Right ventricle myocardium inferior (tissue), 1 donor: ENCODE data around the gene PARP8. TPM values are rescaled to one million over a fixed set of nuclear protein-coding genes. Genes with fewer than 3 reads are reported as not detected.
"Not testable (repeated sequence)": the region's sequence is repeated elsewhere in the genome, so short reads cannot be mapped to it uniquely, and the experiment has no call there.

Experiments
- ATAC-seq: fragments of 200-7000 bp; cut with Tn5 transposase; one replicate; pipeline ENCODE4 v1.9.1; 2020; ENCODE audit warnings: mild to moderate bottlenecking, moderate library complexity
- DNase-seq: peaks from one replicate; pipeline ENCODE4 v3.0.0; 2021; ENCODE audit errors: missing footprints
- intact Hi-C: fragments of 100-400 bp; cut with DNase I; formaldehyde crosslinking; loops from one replicate; pipeline ENCODE4 v1.11.0; 2022
- long read RNA-seq: library from polyadenylated mRNA; unstranded; transcript quantifications from one replicate; pipeline ENCODE4 v2.0.0, GENCODE V29; 2021
- total RNA-seq: library from RNA; stranded (reverse); fragmentation: NEBNext Ultra II Directional; extraction: Animal tissue kit (Norgen Biotek cat#: 25700); gene quantifications from one replicate; pipeline ENCODE4 v1.2.1, GENCODE V29; 2021
- donor health status: DM: no; HTN: yes; CAD: no; lungs with severe emphysema.

Gene PARP8, protein sequence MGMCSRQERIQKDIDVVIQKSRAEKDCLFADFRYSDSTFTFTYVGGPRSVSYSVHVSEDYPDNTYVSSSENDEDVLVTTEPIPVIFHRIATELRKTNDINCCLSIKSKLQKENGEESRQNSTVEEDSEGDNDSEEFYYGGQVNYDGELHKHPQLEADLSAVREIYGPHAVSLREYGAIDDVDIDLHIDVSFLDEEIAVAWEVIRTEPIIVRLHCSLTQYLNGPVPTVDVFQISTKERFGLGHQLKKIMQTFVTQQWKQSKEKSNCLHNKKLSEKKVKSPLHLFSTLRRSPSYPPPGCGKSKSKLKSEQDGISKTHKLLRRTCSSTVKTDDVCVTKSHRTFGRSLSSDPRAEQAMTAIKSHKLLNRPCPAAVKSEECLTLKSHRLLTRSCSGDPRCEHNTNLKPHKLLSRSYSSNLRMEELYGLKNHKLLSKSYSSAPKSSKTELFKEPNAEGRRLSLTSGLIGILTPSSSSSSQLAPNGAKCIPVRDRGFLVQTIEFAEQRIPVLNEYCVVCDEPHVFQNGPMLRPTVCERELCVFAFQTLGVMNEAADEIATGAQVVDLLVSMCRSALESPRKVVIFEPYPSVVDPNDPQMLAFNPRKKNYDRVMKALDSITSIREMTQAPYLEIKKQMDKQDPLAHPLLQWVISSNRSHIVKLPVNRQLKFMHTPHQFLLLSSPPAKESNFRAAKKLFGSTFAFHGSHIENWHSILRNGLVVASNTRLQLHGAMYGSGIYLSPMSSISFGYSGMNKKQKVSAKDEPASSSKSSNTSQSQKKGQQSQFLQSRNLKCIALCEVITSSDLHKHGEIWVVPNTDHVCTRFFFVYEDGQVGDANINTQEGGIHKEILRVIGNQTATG
- total RNA-seq, result 7.7 TPM
- long read RNA-seq, result 0 reads

GRCh38 chr5:50666261-50667022 is at the start of gene PARP8:
Gene PARP8 (plus strand): TSS chr5:50666637. CDS start chr5:50667096, 459 bp downstream.
- peak; percentile 80 for DNase-seq
- peak; percentile 63 for ATAC-seq
- intact Hi-C loops, result no loop called here

DNA sequence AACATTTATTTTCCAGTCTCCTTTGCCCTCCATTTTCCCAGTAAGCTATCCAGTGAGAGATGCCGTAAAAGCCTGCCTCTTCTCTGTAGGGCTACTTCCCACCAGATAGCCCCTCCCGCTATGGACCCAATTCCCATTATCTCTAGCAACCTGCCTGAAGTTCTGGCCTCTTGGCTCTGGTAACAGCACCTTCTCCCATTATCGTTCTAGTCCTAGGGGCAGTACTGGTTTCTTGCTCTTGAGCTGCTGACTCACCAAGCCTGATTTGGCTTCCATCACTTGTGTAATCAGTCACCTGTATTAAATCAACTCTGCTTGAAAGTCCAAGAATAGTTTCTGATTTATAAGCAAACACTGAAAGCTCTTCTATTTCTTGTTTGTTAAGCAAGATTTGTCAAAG is 42.8 kb upstream of the PARP8 start:
- ATAC-seq, result no peak
- intact Hi-C loops, result no loop called here
- DNase-seq, result no peak

- ATAC-seq, intact Hi-C loops: not testable (repeated sequence)
- DNase-seq, result peak; percentile 66
Observed at GRCh38 chr5:50634866-50635265, 31.6 kb upstream of the PARP8 start.

GRCh38 chr5:50637576-50637975 is 28.9 kb upstream of the PARP8 start:
- DNase-seq, intact Hi-C loops, ATAC-seq: not testable (repeated sequence)

GRCh38 chr5:50646591-50646990 is 19.8 kb upstream of the PARP8 start:
- intact Hi-C loops, result no loop called here
- DNase-seq (no peak), ATAC-seq (no peak)

DNA sequence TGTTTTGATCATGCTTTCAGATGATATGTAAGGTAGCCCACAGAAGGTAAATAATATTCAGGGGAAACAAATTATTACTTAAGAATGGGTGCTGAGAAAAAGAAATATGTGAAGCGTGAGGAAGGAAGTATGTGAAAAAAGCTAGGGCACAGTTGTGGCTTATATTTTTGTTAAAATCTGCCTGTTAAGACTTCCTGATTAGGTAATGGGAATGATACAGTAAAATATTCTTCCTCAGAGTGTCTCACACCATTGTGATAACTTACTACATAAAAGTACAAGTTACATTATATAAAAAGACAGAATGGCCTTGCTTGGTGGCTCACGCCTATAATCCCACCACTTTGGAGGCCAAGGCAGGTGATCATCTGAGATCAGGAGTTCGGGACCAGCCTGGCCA is 18.7 kb upstream of the PARP8 start:
- no peak for ATAC-seq
- DNase-seq, result no peak
- intact Hi-C loops, result no loop called here

DNA sequence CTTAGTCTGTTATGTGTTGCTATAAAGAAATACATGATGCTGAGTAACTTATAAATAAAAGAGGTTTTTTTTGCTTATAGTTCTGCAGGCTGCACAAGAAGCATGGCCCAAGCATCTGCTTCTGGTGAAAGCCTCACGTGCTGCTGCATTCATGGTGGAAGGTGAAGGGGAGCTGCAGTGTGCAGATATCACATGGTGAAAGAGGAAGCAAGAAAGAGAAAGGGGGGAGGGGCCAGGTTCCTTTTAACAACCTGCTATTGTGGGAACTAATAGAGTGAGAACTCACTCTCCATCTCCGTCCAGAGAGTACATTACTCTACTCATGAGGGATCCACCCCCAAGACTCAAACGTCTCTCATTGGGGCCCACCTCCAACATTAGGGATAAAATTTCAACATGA is 12.5 kb upstream of the PARP8 start:
- intact Hi-C loops, result no loop called here
- ATAC-seq, result no peak
- no peak for DNase-seq

GRCh38 chr5:50655067-50655809 is 11.2 kb upstream of the PARP8 start:
- DNase-seq (no peak), ATAC-seq (no peak)
- intact Hi-C loops, result no loop called here

DNA sequence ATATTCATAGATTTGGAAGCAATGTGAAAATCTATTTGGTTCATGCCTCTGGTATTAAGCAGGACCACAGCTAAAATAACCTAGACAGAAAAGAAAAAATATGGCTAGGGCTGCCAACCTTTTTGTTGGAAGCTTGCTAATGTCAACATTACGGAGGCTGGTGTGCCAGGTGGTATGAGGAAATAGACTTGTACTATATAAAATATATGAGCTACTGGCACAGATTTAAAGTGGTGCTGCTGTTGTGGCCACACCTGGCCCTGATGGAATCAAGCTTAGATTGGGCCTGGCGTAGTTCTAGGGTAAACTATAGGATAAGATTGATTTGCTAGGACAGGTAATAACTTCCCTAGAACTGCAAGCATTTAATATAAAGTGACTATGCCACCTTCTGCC is 10.6 kb upstream of the PARP8 start:
- ATAC-seq (no peak), DNase-seq (no peak)
- intact Hi-C loops, result no loop called here

GRCh38 chr5:50657044-50657443 is 9.4 kb upstream of the PARP8 start:
- intact Hi-C loops, result no loop called here
- ATAC-seq (no peak), DNase-seq (no peak)

DNA sequence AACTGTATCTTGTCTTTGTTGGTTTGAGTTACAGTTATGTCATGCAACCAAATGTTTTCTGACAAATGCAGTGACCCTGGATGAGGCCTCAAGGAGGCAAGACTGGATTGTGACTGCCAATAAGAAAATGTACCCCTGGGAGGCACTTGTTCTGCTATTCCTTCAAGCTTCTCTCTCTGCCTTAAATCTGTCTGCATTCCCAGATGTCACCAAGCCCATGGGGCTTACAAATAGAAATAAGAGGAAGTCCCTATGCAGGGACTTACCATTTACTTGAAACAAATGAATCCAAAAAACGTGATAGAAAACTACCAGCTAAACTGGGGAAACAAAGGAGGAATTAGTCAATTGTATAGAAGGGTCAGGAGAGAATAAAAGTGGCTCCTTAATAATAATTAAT is 8.2 kb upstream of the PARP8 start:
- intact Hi-C loops, result no loop called here
- no peak for DNase-seq
- ATAC-seq, result no peak

DNA sequence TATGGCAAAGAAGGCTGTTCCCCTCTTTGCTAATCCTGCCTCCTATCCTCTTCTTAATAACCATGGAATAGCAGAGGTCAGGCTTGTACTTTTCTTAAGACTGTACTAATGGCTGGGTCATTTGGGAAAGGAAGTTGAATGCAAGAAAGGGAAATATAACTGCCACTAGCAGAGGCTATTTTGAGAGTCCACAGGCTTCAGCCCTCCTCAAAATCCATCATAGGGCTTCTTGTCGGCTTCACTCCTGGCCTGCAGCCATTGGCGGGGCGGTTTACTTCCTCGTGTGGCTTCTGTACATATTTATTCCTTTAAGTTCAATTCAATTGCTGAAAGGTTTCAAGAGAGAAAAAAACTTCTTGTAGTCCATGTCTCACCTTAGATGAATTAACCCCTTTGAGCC is 2.8 kb upstream of the PARP8 start:
- DNase-seq (peak; percentile 64), ATAC-seq (peak; percentile 37)
- intact Hi-C loops, result no loop called here

GRCh38 chr5:50665091-50665490 is 1.3 kb upstream of the PARP8 start:
- intact Hi-C loops, result no loop called here
- no peak for ATAC-seq
- no peak for DNase-seq

- DNase-seq, intact Hi-C loops: not testable (repeated sequence)
Observed at GRCh38 chr5:50665761-50666202, 655 bp upstream of the PARP8 start.

DNA sequence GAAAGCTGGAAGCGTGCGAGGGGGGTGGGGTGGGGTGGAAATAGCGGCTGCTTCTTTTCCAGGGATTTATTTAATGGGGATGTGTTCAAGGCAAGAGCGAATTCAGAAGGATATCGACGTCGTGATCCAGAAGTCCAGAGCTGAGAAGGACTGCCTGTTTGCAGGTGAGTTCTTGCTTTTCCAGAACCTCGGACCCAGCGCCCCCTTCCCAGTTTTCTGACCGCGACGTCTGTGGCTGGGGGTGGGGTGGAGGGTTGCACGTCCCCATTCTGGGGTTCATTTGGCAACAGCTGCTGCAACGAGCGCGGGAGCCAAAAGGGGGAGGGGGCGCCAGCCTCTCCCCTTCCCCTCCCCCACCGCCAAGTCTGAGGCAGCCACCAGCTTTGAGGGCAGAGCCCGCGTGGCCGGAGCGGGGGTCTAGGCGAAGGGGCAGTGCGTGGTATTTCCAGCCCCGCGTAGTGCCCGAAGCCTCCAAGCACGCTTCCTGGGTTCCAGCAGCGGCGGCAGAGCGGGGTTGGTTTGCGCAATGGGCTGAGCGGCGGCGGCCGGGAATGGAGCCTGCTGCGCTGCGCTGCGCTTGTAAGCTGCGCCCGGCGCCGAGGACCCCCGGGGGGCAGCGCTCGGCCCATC is 701 bp downstream of the PARP8 start:
- peak; percentile 79 for ATAC-seq
- peak; percentile 89 for DNase-seq
- intact Hi-C loops, result no loop called here

More at GRCh38 chr5:50665761-50666202, 655 bp upstream of the PARP8 start:
- not testable (repeated sequence) for ATAC-seq

DNA sequence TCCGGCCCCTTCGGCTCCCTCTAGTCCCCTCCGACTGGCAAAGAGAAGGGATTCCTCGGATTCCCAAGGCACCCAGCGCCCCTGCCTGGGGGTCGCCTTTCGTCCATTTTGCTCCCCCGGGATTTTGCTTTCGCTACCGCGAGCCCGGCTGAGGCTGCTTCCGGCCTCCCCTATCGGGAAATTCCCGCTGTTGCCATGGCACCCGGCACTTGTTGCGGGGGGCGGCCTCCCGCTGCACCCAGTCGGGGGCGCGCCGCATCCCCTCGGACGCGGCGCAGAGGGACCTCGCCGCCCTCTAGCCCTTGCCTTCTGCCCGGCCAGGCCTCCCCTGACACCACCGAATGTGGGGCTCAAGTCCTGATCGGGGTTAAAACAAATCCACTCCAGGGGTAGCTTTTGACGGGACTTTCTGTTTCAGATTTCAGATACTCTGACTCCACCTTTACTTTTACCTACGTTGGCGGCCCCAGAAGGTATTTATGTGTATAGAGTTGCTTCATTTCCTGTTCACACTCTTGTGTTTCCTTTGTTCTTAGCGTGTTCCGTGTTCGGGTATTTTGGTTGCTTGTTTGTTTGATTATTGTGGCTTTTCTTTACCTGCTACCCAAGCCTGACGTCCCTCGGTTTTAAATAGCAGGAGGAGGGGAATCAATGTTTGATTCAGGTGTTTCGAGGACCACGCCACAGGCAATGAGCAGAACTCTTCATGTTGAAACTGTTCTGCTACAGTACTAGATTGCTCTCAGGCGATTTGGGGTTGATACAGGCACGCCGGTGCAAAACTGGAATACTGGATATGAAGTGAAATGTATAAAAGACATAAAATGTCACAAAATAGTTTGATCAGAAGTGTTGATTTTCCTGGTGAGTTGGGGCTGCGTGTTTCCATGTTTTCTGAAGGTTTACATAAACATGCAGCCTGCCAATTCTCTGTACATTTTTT is 1.5 kb downstream of the PARP8 start:
- intact Hi-C loops, result no loop called here
- peak; percentile 82 for DNase-seq
- peak; percentile 42 for ATAC-seq

DNA sequence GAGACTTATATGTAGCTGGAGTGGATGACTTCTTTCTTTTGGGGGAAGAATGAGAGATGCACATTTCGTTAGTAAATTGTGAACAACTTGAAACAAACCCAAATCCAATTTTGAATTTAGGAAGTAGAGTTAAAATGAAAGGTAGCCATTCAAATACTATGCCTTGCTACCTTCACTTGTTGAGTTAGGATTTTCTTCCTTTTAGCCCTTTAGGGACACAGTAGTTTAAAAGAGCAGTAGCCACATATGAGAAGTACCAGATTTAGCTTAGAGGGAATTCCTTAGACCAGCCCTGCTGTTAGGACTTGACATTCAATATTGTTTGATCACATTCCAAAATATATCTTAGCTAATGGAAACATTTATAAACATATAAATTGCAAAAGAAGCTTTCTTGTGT is 2.2 kb downstream of the PARP8 start:
- DNase-seq, ATAC-seq, intact Hi-C loops: not testable (repeated sequence)
